ENCODE data around the gene CNN1.

DNA sequence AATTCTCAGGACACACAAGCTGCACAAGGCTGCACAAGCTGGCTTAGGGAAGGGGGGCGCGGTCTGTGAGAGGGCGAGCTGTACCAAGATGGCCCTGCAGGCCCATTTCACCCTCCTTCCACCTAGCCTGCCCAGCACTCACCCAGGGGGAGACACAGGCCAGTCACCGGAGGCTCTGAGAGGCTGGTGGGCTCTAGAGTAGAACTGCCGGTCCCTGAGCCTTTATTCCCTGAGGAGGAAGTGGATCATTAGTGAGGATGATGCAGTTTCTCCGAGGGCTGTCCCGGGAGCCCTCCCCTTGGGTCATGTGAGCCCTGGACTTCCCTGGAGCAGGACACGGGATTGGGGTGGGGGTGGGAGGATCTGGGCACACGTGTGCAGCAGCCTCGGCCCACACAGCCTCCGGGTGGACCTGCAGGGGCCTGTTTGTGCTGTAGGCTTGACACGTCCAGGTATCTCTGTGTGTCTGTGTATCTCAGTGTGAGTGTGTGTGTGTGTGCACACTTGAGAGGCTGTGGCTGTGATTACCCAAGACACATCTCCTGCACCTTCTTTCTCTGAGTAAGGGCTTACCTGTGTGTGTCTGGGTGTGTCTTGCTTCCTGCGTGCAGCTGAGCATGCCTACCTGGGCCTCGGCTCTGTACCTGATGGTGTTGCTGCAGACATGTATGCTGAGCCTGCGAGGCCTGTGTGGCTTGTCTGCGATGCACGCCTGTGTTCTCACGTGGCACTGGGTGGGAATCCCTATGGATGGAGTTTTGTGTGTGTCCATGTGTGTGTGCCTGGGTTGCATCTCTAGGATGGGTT lies 39.0 kb downstream of the CNN1 start, which contains the start of gene ACP5:
- TF ChIP-seq FOXA1 (IDR thresholded peaks at IDR 0.05) (no peak), ZNF384 (IDR thresholded peaks at IDR 0.05) (no peak), SP1 (IDR thresholded peaks at IDR 0.05) (no peak), HDGF (IDR thresholded peaks at IDR 0.05; ENCODE audit: borderline replicate concordance) (no peak), FOXM1 (IDR thresholded peaks at IDR 0.05; ENCODE audit: borderline replicate concordance) (no peak), LEF1 (IDR thresholded peaks at IDR 0.05; ENCODE audit: borderline replicate concordance) (no peak), ARNT (IDR thresholded peaks at IDR 0.05) (no peak), NFRKB (IDR thresholded peaks at IDR 0.05) (no peak)
- TF ChIP-seq, protein P1, sequence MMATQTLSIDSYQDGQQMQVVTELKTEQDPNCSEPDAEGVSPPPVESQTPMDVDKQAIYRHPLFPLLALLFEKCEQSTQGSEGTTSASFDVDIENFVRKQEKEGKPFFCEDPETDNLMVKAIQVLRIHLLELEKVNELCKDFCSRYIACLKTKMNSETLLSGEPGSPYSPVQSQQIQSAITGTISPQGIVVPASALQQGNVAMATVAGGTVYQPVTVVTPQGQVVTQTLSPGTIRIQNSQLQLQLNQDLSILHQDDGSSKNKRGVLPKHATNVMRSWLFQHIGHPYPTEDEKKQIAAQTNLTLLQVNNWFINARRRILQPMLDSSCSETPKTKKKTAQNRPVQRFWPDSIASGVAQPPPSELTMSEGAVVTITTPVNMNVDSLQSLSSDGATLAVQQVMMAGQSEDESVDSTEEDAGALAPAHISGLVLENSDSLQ (IDR thresholded peaks at IDR 0.05) = no peak

Data from HEK293T (cell line).